A673 (cell line): ENCODE measurements around the gene ARHGAP15. TPM values are rescaled to one million over a fixed set of nuclear protein-coding genes. Genes with fewer than 3 reads are reported as not detected.

ENCODE experiments used
- BruUV-seq: library from RNA; stranded (reverse); fragments of 400-500 nt; replicated peaks from 2 replicates; lab custom pipeline; 2021; lab: Mats Ljungman, UMichigan
- CTCF ChIA-PET: fragments of 300-600 bp; sonication (Branson Sonifier 250); formaldehyde crosslinking; loops from one replicate; lab custom pipeline; 2022; ENCODE audit warnings: antibody characterized with exemption; lab: Charles Lee
- POLR2A ChIA-PET: fragments of 300-600 bp; sonication (Branson Sonifier 250); formaldehyde crosslinking; loops from one replicate; lab custom pipeline; 2022; ENCODE audit warnings: antibody characterized with exemption; ENCODE audit not compliant: low non-redundant PET; lab: Charles Lee
- DNase-seq: peaks from one replicate; pipeline ENCODE4 v3.0.0-alpha.2; 2015; ENCODE audit warnings: low spot score
- H3K27ac ChIP-seq: fragments of 200-600 bp; sonication (generic); 2 replicates; pipeline ENCODE4 v1.5.1; 2016; ENCODE audit warnings: mixed run types, low read depth, mild to moderate bottlenecking, mixed read lengths, antibody characterized with exemption, low read length; ENCODE audit not compliant: poor library complexity, severe bottlenecking
- H3K27me3 ChIP-seq: fragments of 200-600 bp; sonication (generic); replicated peaks from 2 replicates; pipeline ENCODE4 v1.6.1; 2017; ENCODE audit warnings: mixed run types, low read depth, mild to moderate bottlenecking, mixed read lengths, antibody characterized with exemption, low read length; ENCODE audit not compliant: insufficient read depth, poor library complexity
- H3K36me3 ChIP-seq: fragments of 200-600 bp; sonication (generic); 2 replicates; pipeline ENCODE4 v1.6.1; 2016; ENCODE audit warnings: mixed run types, mild to moderate bottlenecking, mixed read lengths, antibody characterized with exemption, low read length; ENCODE audit not compliant: insufficient read depth, poor library complexity, severe bottlenecking
- H3K4me1 ChIP-seq: fragments of 200-600 bp; sonication (generic); 2 replicates; pipeline ENCODE4 v1.6.1; 2017; ENCODE audit warnings: mixed run types, mild to moderate bottlenecking, mixed read lengths, antibody characterized with exemption, low read length; ENCODE audit not compliant: insufficient read depth, poor library complexity, severe bottlenecking
- H3K4me3 ChIP-seq: fragments of 200-600 bp; sonication (generic); 2 replicates; pipeline ENCODE4 v1.5.1; 2016; ENCODE audit warnings: low read depth, mixed run types, mild to moderate bottlenecking, mixed read lengths, low read length; ENCODE audit not compliant: poor library complexity, severe bottlenecking
- H3K9me3 ChIP-seq: fragments of 200-600 bp; sonication (generic); 2 replicates; pipeline ENCODE4 v1.6.1; 2016; ENCODE audit warnings: mixed run types, low read depth, mild to moderate bottlenecking, mixed read lengths, antibody characterized with exemption, low read length; ENCODE audit not compliant: poor library complexity, severe bottlenecking
- CTCF ChIP-seq: fragments of 300-800, 200-600 bp; sonication (generic); conservative IDR thresholded peaks from 2 replicates; pipeline ENCODE4 v1.5.1; 2017; ENCODE audit warnings: low read depth, mild to moderate bottlenecking, antibody characterized with exemption, low read length, moderate library complexity, mixed read lengths
- EZH2 ChIP-seq: fragments of 200-600 bp; sonication (generic); IDR thresholded peaks from 2 replicates; pipeline ENCODE4 v1.6.1; 2017; ENCODE audit warnings: borderline replicate concordance, low read depth, mild to moderate bottlenecking, mixed read lengths, antibody characterized with exemption, low read length; ENCODE audit not compliant: poor library complexity, severe bottlenecking
- intact Hi-C: fragments of 100-400 bp; cut with micrococcal nuclease; formaldehyde crosslinking; loops from one replicate; pipeline ENCODE4 v1.10.0; 2022; ENCODE audit not compliant: unreplicated experiment
- total RNA-seq: library from RNA; stranded (reverse); gene quantifications from 2 replicates; pipeline ENCODE4 v1.2.3, GENCODE V29; 2021

Gene ARHGAP15
- total RNA-seq, 1 experiment from 2014 or later: not detected

GRCh38 chr2:143398781-143399180 lies 269.6 kb downstream of the ARHGAP15 start:
- Histone ChIP-seq H3K4me3 (no peak overlapping the region), H3K9me3 (no peaks in the 10 kb centered on the region), H3K27ac (no peak overlapping the region), H3K36me3 (no peaks in the 10 kb centered on the region), H3K27me3 (no peaks in the 10 kb centered on the region), H3K4me1 (peaks cover 7% of the 10 kb centered on the region)
- BruUV-seq: no TSS peak
- no peak for TF ChIP-seq EZH2
- no peak for TF ChIP-seq CTCF
- ChIA-PET POLR2A (no interaction called here), CTCF (no interaction called here)
- intact Hi-C loops: no loop called here
- no peak for DNase-seq

GRCh38 chr2:143399631-143400069 lies 270.4 kb downstream of the ARHGAP15 start:
- intact Hi-C loops: no loop called here
- no TSS peak for BruUV-seq
- no peak for TF ChIP-seq EZH2
- TF ChIP-seq CTCF: no peak
- Histone ChIP-seq H3K27me3 (no peaks in the 10 kb centered on the region), H3K4me1 (peaks cover 7% of the 10 kb centered on the region), H3K4me3 (no peak overlapping the region), H3K36me3 (no peaks in the 10 kb centered on the region), H3K9me3 (no peaks in the 10 kb centered on the region), H3K27ac (no peak overlapping the region)
- ChIA-PET POLR2A (no interaction called here), CTCF (no interaction called here)
- DNase-seq: no peak

GRCh38 chr2:143401861-143402260 lies 272.6 kb downstream of the ARHGAP15 start:
- intact Hi-C loops: no loop called here
- no peak for DNase-seq
- H3K4me3 ChIP-seq: no peak overlapping the region
- no peak for TF ChIP-seq EZH2
- TF ChIP-seq CTCF: no peak
- H3K36me3 ChIP-seq: no peaks in the 10 kb centered on the region
- no peaks in the 10 kb centered on the region for H3K27me3 ChIP-seq
- no TSS peak for BruUV-seq
- CTCF ChIA-PET: no interaction called here
- H3K4me1 ChIP-seq: peaks cover 7% of the 10 kb centered on the region
- no peak overlapping the region for H3K27ac ChIP-seq
- no peaks in the 10 kb centered on the region for H3K9me3 ChIP-seq
- POLR2A ChIA-PET: no interaction called here
